ENCODE data around the gene SCGN. TPM values are rescaled to one million over a fixed set of nuclear protein-coding genes. Genes with fewer than 3 reads are reported as not detected.

The SCGN gene
- total and polyA plus RNA-seq, 2 of the 13 experiments (the other 11 are each of a cell fraction or from before 2014, with no cell fraction given), result 2.9 to 29.0 TPM

DNA sequence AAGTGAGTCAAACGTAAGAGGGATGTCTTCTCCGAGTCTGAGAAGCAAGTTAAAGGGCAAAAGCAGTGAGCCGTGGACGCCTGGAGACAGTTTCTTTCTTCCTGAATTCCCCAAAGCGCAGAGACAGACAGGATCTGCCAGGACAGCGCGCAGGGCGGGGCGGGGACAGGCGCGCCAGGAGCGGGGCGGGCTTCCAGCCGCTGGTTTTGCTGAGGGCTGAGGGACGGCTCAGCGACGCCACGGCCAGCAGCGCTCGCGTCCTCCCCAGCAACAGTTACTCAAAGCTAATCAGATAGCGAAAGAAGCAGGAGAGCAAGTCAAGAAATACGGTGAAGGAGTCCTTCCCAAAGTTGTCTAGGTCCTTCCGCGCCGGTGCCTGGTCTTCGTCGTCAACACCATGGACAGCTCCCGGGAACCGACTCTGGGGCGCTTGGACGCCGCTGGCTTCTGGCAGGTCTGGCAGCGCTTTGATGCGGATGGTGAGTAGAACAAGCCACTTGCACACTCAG is at the start of gene SCGN (continued):
- TF ChIP-seq, protein P1, sequence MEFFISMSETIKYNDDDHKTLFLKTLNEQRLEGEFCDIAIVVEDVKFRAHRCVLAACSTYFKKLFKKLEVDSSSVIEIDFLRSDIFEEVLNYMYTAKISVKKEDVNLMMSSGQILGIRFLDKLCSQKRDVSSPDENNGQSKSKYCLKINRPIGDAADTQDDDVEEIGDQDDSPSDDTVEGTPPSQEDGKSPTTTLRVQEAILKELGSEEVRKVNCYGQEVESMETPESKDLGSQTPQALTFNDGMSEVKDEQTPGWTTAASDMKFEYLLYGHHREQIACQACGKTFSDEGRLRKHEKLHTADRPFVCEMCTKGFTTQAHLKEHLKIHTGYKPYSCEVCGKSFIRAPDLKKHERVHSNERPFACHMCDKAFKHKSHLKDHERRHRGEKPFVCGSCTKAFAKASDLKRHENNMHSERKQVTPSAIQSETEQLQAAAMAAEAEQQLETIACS (CRISPR knock-in tag; IDR thresholded peaks at IDR 0.05), result peak; percentile 55; the same call in 1 of the 2 replicates
- TF ChIP-seq NCOR1 (IDR thresholded peaks at IDR 0.05; ENCODE audit: borderline replicate concordance, low read length) (no peak), ZNF577 (CRISPR knock-in tag; IDR thresholded peaks at IDR 0.05; ENCODE audit: borderline replicate concordance, low read depth) (0 out of 2 replicates have a peak, but pooled peaks have one; percentile 51), MAFF (IDR thresholded peaks at IDR 0.05; ENCODE audit: low read depth, low read length) (no peak), SNRNP70 (IDR thresholded peaks at IDR 0.05; ENCODE audit: low read depth, low read length) (no peak), KLF11 (CRISPR knock-in tag; IDR thresholded peaks at IDR 0.05) (peak; percentile 97), ZNF451 (CRISPR knock-in tag; IDR thresholded peaks at IDR 0.05) (peak; percentile 94), TFE3 (CRISPR knock-in tag; IDR thresholded peaks at IDR 0.05) (peak; percentile 93), SUZ12 (IDR thresholded peaks at IDR 0.05; ENCODE audit: low read depth, low read length) (no peak), ZFY (CRISPR knock-in tag; IDR thresholded peaks at IDR 0.05) (peak; percentile 47; the same call in 1 of the 2 replicates), KLF9 (CRISPR knock-in tag; IDR thresholded peaks at IDR 0.05; ENCODE audit: low read depth) (peak; percentile 89; the same call in 1 of the 2 replicates), HMGXB3 (CRISPR knock-in tag; IDR thresholded peaks at IDR 0.05; ENCODE audit: borderline replicate concordance) (peak; percentile 94), ZNF552 (CRISPR knock-in tag; IDR thresholded peaks at IDR 0.05; ENCODE audit: borderline replicate concordance) (0 out of 2 replicates have a peak, but pooled peaks have one; percentile 7), ZNF839 (CRISPR knock-in tag; IDR thresholded peaks at IDR 0.05; ENCODE audit: borderline replicate concordance) (0 out of 2 replicates have a peak, but pooled peaks have one; percentile 84), ARNT (IDR thresholded peaks at IDR 0.05) (no peak), GLMP (CRISPR knock-in tag; IDR thresholded peaks at IDR 0.05; ENCODE audit: borderline replicate concordance) (no peak), ZNF740 (CRISPR knock-in tag; IDR thresholded peaks at IDR 0.05) (0 out of 2 replicates have a peak, but pooled peaks have one; percentile 55)
- TF ChIP-seq, protein P2, sequence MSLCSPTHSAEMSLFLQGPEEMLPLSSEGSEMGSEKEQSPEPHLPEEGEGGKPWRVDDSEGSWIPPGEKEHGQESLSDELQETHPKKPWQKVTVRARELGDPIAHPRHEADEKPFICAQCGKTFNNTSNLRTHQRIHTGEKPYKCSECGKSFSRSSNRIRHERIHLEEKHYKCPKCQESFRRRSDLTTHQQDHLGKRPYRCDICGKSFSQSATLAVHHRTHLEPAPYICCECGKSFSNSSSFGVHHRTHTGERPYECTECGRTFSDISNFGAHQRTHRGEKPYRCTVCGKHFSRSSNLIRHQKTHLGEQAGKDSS (CRISPR knock-in tag; IDR thresholded peaks at IDR 0.05; ENCODE audit: borderline replicate concordance, low read depth), result peak; percentile 89; the same call in 1 of the 2 replicates
- TF ChIP-seq, protein P3, sequence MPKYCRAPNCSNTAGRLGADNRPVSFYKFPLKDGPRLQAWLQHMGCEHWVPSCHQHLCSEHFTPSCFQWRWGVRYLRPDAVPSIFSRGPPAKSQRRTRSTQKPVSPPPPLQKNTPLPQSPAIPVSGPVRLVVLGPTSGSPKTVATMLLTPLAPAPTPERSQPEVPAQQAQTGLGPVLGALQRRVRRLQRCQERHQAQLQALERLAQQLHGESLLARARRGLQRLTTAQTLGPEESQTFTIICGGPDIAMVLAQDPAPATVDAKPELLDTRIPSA (CRISPR knock-in tag; IDR thresholded peaks at IDR 0.05; ENCODE audit: borderline replicate concordance), result peak; percentile 46; the same call in 1 of the 2 replicates
